HTERT RPE-1 (cell line): Measurements from ENCODE around the gene ENPEP.
"Not testable (repeated sequence)": the region's sequence is repeated elsewhere in the genome, so short reads cannot be mapped to it uniquely, and the experiment has no call there.

ENCODE experiments used
- in situ Hi-C: fragments of 300-500 bp; cut with MboI; formaldehyde crosslinking; loops from 4 replicates; pipeline ENCODE4 v1.14.3; 2020; ENCODE audit warnings: low sequenced_read_pairs

ENPEP gene

DNA sequence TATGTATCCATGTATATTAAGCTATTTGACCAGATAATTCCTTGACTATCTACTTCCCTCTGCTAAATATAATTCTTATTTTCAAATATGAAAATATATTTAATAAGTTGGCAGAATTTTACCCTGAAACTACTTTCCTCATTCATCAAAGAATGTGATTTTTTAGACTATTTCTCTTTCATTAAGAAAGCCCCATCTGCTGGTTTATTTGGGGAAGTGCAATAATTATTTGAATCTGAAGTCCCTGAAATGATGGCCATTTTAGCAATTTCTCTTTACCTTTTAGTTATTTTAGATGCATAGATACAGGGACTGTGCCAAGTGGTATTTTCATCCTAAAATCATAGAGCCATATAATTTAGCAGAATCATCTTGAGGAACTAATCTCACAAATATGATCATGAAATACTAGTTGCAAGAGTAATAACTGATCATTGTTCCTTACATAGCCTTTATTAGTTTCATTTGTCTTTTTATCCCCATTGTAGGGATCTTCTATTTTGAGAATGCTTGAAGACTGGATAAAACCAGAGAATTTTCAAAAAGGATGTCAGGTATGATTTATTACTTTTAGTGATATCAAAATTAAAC, 39.0 kb downstream of the ENPEP start:
- in situ Hi-C loops = loop anchor here (25.0 kb wide), 1 partner anchor 503 kb away; no protein-coding TSS in a partner anchor

DNA sequence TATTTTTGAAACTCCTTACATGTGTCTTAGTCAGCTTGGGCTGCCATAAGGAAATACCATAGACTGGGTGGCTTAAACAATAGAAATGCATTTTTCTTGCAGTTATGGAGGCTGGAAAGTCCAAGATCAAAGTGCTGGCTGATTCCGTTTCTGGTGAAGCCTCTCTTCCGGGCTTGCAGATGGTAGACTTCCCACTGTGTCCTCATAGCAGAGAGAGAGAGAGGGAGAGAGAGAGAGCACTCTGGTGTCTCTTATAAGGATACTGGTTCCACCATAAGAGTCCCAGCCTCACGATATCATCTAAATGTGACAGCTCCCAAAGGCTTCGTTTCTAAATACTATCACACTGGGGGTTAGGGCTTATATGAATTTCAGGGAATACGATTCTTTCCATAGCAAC, 39.7 kb downstream of the ENPEP start:
- in situ Hi-C loops = loop anchor here (25.0 kb wide), 1 partner anchor 503 kb away; no protein-coding TSS in a partner anchor

DNA sequence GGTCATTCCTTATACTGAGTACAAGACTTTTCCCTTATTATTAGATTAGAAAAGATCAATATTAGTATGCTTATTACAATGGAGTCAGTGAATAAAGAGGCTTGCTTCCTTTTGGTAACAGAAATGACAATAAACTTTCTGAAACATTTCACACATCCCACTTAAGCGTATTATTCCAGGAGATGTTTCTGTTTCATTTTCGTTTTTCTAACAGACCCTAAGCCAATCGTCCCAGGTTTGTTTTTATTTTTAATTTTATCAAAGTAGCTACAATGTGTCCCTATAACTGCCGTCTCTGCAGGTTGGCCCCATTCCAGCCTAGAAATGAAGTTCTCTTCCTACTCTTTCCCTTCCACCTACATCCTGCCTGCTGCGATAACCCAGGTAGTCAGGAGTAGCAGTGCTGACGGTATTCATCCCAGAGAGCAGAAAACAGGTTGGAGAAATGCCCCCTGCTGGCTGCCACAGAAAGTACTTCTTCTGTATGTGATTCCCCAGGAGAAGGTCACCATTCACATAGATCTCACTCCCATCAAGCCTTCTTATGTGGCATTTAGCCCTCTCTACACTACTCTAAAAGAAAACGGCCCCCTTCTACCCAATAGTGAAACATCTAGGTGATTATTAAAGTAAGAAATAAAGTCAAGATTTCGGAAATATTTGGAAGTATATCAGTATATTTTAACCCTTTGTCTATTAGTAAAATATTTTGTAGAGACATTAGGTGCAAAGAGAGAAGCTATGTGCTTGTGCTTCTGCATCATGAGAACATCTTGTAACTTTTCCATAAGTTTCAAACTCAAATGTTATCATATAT, 40.4 kb downstream of the ENPEP start:
- in situ Hi-C loops = loop anchor here (25.0 kb wide), 1 partner anchor 504 kb away; no protein-coding TSS in a partner anchor

DNA sequence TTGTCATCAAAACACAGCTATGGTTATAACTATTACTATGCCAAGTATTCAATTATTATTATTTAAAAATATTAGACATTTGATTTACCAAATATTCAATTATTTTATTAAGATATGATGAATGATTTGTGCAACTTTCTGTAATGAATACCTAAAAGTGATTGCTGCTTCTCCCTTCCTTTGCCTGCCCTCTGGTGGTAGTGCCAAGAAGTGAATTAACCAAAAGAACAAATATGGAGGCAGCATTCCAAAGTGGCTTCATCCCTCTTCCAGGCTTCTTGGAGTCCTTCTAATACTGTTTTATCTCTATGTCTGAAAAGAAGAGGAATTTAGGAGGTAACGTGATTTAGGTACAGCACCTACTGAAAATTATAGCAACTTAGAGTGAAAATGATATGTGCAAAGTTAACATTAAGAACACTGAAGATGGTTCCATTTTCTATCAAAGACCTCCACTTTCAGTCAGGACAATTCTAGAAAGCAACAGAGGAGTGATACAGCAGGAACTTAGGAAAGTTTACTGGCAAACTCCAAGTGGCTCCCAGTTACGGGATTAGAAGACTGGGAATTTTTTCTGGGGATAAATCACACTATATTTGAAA, 43.0 kb downstream of the ENPEP start:
- in situ Hi-C loops = loop anchor here (25.0 kb wide), 1 partner anchor 507 kb away; no protein-coding TSS in a partner anchor

DNA sequence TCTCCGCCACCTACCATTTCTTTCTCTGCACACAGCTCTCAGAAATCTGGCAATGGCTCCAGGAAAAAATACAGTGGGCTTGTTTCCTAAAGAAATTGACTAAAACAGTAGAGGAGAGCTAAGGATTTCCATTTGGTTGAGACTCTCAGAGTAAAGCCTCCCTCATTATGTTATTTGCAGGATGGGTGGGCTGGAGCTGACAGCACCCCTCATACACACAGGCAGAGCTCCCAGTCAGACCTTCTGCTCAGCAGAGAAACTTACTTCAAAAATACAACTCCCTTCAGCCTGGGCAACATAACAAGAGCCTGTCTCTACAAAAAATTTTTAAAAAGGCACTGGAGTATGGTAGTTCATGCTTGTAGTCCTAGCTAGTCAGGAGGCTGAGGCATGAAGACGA, 44.9 kb downstream of the ENPEP start:
- in situ Hi-C loops = loop anchor here (25.0 kb wide), 1 partner anchor 509 kb away; no protein-coding TSS in a partner anchor

DNA sequence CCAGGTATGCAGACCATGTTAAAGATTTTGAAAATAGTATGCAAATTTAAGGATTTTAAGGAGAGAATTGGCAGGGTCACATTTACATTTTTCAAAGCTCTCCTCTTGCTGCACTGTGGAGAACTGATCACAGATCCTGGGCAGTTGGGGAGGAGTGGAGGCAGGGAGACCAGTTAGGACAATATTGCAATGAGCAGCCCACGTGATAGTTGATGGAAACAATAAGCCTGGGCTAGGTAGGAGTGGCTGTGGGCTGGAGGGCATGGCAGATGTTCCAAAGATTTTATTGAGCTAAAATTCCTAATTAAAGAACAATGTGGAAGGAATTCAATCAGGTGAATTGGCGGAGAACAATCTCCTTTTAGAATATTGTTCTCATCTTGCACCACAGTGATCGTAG, 50.6 kb downstream of the ENPEP start:
- in situ Hi-C loops = no loop called here

DNA sequence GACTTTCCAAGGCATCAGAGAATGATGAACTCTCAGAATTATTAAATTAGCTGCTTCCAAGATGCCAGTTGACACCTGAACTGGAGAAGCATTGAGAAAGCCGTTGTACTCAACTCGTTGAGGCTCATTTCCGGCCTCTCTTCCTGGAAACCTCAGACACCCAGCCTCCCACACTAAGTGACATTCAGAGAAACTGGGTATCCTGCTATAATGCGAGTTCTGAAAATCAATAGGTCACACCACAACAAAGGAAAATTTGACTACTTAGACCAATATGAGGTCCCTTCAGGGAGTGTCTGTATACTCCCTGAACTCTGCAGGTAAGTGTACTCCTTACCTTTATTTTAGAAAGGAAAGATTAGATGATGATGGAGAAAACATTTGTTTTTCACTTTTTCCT, 51.2 kb downstream of the ENPEP start:
- in situ Hi-C loops = no loop called here

DNA sequence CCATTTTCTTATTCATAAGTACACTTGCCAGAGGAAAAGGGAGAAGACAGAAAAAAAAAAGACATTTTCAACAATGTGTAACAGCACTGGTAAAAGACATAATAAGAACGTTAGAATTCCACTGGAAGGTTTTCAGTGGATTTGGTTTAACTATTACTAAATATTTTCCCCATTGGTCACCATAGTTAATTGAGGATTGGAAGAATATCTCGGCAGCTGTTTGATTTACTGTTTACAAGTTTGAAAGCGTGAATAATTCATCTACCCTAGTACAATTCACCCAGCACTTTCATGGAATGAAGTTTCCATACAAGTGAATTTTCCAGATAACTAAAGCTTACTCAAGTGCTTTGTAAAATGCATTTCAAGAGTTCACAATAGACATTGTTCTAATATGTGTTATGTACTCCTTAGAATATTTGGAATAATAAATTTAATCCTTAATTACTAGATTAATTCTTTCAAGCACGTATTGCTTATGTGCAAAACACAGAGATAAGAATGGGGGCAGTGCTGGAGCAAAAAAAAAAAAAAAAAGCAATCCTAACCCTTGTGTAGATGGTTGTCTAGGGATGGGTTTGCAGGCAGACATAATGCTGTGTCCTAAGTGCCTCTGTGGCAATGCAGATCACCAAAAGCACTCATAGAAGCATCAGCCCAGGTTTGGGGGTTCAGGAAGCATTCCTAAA, 57.1 kb downstream of the ENPEP start:
- in situ Hi-C loops = no loop called here

DNA sequence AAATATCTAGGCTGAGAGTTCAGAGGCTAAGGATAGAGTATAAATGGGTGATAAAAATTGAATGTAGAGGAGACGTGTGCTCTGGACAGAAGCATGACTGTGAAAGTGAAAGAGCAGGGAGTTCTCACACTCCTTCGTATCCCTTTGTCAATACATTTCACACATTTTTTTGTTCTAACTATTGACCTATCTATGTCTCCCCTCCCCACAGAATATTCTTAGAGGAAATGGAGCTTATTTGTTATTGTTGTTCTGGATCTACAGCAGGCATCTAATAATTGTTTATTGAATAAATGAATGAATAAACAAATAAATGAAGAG, 57.6 kb downstream of the ENPEP start:
- in situ Hi-C loops = no loop called here

DNA sequence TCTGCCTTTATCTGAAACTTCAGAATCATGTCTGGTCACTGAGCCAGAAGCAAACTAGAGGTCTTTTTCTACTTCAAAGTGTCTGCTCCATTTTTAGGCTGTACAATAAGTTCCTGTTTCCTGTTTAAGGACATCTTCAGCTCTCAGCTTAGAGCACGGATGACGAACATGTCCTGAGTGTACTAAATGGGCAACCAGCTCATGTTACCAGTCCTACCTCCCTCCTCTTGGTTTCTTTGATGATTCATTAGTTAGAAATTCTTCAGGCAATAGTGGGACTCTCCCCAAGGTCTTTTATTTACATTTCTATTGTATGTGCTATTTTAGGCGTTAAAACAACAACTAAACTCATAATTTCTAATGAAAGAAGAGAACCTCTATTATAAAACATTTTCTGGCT, 58.0 kb downstream of the ENPEP start:
- in situ Hi-C loops = no loop called here

DNA sequence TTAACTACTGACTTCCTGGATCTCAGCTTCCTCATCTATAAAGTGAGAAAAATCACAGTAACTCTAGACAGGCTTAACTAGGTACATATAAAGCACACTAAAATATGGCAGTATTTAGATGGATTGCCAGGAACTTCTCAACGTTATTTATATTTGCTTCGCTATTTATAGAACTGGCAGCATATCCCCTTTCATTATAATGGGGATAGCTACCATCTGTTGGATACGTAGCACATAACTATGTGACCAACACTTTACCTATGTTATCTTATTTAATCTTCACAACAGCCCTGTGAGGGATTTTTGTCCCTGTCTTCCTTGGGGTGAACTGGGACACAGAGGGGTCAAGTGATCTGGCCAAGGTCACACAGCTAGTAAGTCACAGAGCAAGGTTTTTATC, 64.6 kb downstream of the ENPEP start:
- in situ Hi-C loops = no loop called here

DNA sequence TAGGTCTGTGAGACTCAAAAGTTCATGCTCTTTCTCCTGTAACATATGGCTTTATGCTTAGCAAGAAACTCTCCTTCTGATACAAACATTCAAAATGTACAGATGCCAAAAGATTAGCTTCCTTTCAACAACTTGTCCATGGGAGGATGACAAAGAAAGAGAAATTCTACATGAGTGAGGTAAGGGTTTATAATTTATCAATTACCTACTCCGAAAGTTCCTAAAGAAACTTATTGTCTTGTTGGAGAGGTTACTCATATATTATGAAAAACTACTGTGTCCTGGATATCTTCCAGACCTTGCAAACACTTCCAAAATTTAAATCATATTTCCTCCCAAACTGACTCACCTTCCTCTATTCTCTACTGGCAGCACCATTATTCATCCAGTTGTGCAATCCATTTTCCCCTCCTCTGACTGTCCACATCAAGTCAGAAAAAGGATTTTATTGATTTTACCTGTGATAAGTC, 65.1 kb downstream of the ENPEP start:
- in situ Hi-C loops = no loop called here

DNA sequence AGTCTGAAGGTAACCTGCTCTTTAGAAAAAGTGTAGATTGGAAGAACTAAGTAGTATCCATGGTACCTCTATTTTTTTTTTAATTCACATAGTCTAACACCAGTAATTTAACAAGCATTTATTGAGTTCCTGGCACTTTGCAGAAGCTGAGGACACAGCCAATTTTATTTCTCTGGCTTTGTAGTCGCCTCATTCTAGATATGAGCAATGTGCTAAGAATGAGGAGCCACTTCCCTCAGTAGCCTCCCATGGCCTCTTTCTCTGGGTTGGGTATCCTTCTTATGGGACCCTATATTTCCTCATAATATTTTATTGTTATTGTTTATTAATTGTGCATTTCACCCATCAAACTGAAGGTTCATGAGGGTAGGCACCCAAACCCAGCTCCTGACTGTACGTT, 67.6 kb downstream of the ENPEP start:
- in situ Hi-C loops = no loop called here

DNA sequence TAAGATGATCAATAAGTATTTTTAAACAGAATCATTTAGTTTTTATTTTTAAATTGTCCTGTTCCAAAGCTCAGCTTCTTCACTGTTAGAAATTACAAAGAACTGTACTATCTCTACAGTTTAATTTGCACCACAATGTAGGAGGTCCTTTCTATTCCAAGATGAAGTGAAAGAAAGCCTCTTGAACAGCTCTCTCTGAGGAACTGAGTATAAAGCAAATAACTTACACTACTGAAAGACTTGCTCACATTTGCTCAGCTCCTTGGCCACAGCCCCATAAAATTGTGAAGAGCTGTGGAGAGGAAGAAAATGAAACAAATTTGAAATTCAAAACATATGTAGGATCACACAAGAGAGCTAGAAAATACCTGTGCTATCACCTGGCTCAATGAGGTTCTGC, 68.6 kb downstream of the ENPEP start:
- in situ Hi-C loops = no loop called here

DNA sequence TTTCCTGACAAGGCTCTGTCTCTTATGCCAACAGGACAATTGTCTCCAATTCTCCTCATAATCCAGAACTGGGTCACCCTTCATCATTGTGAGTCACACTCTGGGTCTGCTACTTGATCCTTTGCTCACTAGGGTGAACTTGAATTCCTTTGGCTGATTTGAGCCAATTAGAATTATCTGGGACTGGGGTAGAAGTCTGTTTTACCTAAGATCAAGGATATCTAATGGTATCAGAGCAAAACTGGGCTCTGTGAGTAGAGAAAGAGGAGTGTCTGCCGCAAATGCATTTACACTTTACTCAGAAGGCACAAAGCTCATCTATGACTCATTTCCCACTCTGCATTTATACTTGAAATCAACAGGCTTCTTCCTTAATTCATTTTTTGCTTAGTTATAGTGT, 74.3 kb downstream of the ENPEP start:
- in situ Hi-C loops = no loop called here

DNA sequence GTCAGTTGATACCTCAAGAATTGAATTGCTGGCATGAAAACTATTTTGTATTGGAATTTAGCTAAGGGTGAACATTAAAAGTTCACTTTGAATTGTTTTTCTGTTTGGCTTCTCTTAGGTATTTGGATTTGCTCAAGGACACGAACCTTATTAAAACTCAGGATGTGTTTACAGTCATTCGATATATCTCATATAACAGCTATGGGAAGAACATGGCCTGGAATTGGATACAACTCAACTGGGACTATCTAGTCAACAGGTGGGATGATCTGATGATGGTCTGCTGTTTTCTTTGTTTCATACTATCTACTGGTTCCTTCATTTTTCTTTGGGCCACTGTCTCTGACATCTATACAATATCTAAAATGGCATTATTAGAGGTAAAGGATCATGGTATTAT, 77.2 kb downstream of the ENPEP start:
- in situ Hi-C loops = no loop called here

DNA sequence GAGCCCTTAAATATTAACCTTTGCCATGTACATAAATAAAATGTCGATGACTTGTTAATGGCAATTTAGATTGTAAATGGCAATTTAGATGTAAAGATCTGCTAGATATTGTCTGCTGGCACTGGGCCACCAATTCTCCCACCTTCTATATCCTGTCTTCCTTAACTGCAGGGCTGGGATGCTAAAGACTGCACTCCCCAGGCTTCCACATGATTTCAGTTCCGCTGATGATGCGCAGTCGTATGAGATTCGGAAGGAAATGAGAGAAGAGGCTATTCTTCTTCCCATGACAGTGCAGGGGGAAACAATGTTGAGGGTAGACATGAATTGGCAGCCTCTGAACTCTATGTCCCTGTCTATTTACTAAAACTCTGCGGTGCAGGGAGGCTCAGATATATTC, 91.3 kb downstream of the ENPEP start:
- in situ Hi-C loops = no loop called here

DNA sequence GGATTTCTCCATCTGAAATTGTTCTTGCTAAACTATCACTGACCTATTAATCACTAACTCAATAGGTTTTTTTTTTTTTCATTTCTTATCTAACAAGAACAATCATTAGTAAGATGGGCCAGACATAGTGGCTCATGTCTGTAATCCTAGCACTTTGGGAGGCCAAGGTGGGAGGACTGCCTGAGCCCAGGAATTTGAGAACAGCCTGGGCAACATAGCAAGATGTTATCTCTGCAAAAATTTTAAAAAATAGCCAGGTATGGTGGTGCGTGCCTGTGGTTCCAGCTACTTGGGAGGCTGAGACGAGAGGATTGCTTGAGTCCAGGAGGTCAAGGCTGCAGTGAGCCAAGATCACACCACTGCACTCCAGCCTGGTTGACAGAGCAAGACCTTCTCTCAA, 100.7 kb downstream of the ENPEP start:
- in situ Hi-C loops = not testable (repeated sequence)

DNA sequence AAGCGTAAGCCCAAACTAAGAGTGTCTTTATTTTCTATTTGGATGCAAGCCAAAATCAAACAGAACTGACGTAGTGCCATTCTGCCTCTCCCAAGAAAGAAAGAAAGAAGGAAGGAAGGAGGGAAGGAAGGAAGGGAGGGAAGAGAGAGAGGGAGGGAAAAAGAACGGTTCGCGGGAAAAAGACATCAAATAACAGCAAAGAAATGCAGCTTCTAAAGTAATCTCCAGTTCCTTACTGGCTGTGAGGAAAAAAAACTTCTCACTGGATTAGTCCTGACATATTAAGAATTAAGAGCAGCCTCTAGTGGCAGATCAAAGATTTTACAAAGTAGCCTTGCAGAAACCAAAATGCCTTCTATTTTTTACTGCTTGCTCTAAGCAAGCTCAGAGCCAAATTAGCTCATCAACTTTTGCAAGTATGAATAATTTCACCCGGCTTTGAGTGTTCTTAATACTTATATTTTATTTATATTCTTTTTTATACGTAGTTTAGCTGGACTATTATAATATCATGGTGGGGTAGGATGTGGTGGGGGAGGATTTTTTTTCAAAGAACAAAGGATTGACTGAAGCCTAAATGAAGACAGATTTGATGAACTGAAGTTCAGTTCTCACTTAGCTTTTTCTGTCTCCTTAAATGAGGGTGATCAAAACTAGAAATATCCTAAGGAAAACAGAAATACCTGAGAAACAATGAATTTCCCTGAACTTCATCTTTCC, 110.3 kb downstream of the ENPEP start:
- in situ Hi-C loops = no loop called here

DNA sequence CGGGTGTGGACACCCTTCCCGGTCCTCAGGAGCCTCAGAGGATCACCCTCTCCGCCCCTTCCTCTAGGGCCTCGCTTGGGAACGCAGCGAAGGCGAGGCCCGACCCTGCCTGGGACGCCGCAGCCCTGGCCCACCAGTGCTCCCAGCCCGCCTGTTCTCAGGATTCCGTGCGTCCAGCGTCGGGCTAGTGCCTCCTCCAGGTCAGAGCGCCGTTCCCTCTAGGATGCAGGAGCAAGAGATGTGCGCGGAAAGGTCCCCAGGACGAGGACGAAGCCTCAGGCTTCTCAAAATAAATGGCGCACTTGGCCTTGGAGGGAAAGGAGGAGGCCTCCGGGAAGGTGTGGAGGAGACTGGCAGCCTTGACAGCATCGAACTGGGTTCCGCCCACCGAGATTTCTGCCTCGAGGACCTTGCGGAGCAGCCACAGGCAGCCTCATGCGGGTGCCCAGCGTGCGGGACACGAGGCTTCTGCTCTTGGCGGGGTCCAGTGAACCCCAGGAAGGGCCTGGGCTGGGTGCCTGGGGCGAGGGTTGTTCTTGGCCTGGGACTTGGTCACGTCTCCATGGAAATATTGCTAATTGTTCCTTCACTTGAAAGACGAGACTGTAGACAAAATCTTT, 111.8 kb downstream of the ENPEP start:
- in situ Hi-C loops = no loop called here
